ENCODE results near the gene MUC16.

Gene MUC16

GRCh38 chr19:9009431-9009830, 778 bp downstream of the MUC16 start:
- DNase-seq (ENCODE audit: low read depth in 2 of 2) = no peak

- DNase-seq (ENCODE audit: low read depth in 2 of 2) = no peak
These were observed 1.5 kb downstream of the MUC16 start for GRCh38 chr19:9008667-9009066.

- no peak for DNase-seq (ENCODE audit: low read depth in 2 of 2)
These were observed 9.3 kb downstream of the MUC16 start for GRCh38 chr19:9000933-9001332.

GRCh38 chr19:8988204-8988603, 22.0 kb downstream of the MUC16 start:
- DNase-seq (ENCODE audit: low read depth in 2 of 2) = no peak

- DNase-seq (ENCODE audit: low read depth in 2 of 2) = no peak
These were observed 23.9 kb downstream of the MUC16 start for GRCh38 chr19:8986296-8986695.

GRCh38 chr19:8973501-8974091, 36.6 kb downstream of the MUC16 start:
- DNase-seq (ENCODE audit: low read depth in 2 of 2) = no peak

GRCh38 chr19:8965887-8966286, 44.3 kb downstream of the MUC16 start:
- no peak for DNase-seq (ENCODE audit: low read depth in 2 of 2)
